Prostate gland (tissue), 2 donors: ENCODE data around the gene SHISA6.

Source experiments
- CTCF ChIP-seq, 4 experiments: fragments of 200-600 bp in 2 of 4; fragments of 450-650 bp in 2 of 4; sonication (generic) in 2 of 4; IDR thresholded peaks; 1 replicate in 3 of 4; 2 replicates in 1 of 4; pipeline ENCODE4 v1.5.1; 2016 to 2019; ENCODE audit warnings: antibody characterized with exemption in 4 of 4, mild to moderate bottlenecking in 2 of 4, moderate library complexity in 2 of 4
- POLR2A ChIP-seq: fragments of 450-650 bp; IDR thresholded peaks from one replicate; pipeline ENCODE4 v1.6.1; 2016; ENCODE audit warnings: antibody characterized with exemption, mild to moderate bottlenecking
- POLR2AphosphoS5 ChIP-seq: sonication (generic); formaldehyde crosslinking; IDR thresholded peaks from one replicate; pipeline ENCODE4 v1.6.1; 2017; ENCODE audit warnings: antibody characterized with exemption

GRCh38 chr17:11309033-11309432, 68.0 kb downstream of the SHISA6 start:
- TF ChIP-seq CTCF (IDR thresholded peaks at IDR 0.05), result no peak
- TF ChIP-seq POLR2A, result no peak
- no peak for TF ChIP-seq POLR2AphosphoS5
